ENCODE measurements around the gene CRACR2A.

Gene CRACR2A

GRCh38 chr12:3751151-3752095 is 1.5 kb downstream of the CRACR2A start:
- DNase-seq = no peak

GRCh38 chr12:3750616-3751015 is 2.3 kb downstream of the CRACR2A start:
- DNase-seq = no peak

GRCh38 chr12:3748620-3749019 is 4.3 kb downstream of the CRACR2A start:
- no peak for DNase-seq

GRCh38 chr12:3747976-3748619 is 4.8 kb downstream of the CRACR2A start:
- DNase-seq = no peak

GRCh38 chr12:3747543-3747942 is 5.4 kb downstream of the CRACR2A start:
- no peak for DNase-seq

- DNase-seq = no peak
Measured at GRCh38 chr12:3746758-3747157, 6.2 kb downstream of the CRACR2A start.

GRCh38 chr12:3745152-3745551 is 7.8 kb downstream of the CRACR2A start:
- no peak for DNase-seq

GRCh38 chr12:3744229-3744901 is 8.5 kb downstream of the CRACR2A start:
- DNase-seq = peak; percentile 22

GRCh38 chr12:3743803-3744202 is 9.1 kb downstream of the CRACR2A start:
- DNase-seq = no peak

- DNase-seq = no peak
Measured at GRCh38 chr12:3741882-3742672, 10.8 kb downstream of the CRACR2A start.

- no peak for DNase-seq
Measured at GRCh38 chr12:3740480-3741231, 12.3 kb downstream of the CRACR2A start.

- no peak for DNase-seq
Measured at GRCh38 chr12:3735432-3735831, 17.5 kb downstream of the CRACR2A start.

GRCh38 chr12:3732901-3733300 is 20.0 kb downstream of the CRACR2A start:
- no peak for DNase-seq

GRCh38 chr12:3730111-3730510 is 22.8 kb downstream of the CRACR2A start:
- DNase-seq = no peak

GRCh38 chr12:3728686-3729085 is 24.2 kb downstream of the CRACR2A start:
- peak; percentile 79 for DNase-seq

GRCh38 chr12:3727877-3728632 is 24.9 kb downstream of the CRACR2A start:
- DNase-seq = peak; percentile 76

GRCh38 chr12:3727354-3727753 is 25.6 kb downstream of the CRACR2A start:
- DNase-seq = no peak

- peak; percentile 43 for DNase-seq
Measured at GRCh38 chr12:3726456-3726855, 26.5 kb downstream of the CRACR2A start.

GRCh38 chr12:3725388-3726115 is 27.4 kb downstream of the CRACR2A start:
- peak; percentile 25 for DNase-seq

Data from hematopoietic multipotent progenitor cell treated with erythropoietin and hydrocortisone succinate and interleukin-3 and kit ligand, for 6 days (in vitro differentiated cells).